ENCODE data around the gene MRGPRX4.

Gene MRGPRX4

DNA sequence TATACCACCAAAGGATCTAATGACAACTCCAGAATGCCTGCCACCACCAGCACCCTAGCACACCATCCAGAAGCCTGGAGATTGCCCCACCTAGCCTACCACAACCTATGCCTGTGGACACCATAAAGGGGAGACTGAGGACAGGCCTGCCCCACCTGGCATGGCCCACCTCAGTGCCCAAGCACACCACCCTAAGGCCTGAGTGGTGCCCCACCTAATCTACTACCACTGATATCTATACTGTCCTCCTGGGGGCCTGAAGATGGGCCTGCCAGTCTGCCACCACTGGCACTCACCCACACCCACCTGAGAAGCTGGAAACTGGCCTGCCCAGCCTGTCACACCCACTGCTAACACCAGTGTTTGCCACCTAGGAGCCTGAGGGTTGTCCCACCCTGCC, 32.1 kb downstream of the MRGPRX4 start:
- DNase-seq (ENCODE audit: low read depth), result no peak
- TF ChIP-seq, protein P1, sequence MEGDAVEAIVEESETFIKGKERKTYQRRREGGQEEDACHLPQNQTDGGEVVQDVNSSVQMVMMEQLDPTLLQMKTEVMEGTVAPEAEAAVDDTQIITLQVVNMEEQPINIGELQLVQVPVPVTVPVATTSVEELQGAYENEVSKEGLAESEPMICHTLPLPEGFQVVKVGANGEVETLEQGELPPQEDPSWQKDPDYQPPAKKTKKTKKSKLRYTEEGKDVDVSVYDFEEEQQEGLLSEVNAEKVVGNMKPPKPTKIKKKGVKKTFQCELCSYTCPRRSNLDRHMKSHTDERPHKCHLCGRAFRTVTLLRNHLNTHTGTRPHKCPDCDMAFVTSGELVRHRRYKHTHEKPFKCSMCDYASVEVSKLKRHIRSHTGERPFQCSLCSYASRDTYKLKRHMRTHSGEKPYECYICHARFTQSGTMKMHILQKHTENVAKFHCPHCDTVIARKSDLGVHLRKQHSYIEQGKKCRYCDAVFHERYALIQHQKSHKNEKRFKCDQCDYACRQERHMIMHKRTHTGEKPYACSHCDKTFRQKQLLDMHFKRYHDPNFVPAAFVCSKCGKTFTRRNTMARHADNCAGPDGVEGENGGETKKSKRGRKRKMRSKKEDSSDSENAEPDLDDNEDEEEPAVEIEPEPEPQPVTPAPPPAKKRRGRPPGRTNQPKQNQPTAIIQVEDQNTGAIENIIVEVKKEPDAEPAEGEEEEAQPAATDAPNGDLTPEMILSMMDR (conservative IDR thresholded peaks at IDR 0.05; ENCODE audit: control insufficient read depth, insufficient read depth, low read depth, low read length), result no peak
- H3K4me3 ChIP-seq (ENCODE audit: control insufficient read depth, low read depth, low read length), result no peak overlapping the region

DNA sequence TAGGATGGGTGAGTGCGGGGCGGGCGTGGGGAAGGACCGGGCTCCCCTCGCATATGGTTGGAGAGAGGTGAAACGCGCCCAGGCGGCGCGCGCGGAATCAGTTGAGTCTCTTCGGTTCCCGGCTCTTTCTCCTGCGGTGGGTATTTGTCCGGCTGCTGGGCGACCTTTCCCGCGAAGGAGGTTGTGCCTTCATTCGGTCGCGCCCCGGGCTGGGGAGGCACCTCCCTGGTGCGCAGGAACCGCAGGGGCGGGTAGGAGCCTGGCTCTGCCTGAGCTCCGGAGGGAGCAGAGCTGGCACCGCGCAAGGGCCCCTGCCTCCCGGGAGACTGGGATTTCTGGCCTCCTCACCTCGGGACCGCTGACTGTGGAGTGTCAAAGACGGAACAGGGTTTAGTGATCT, 36.4 kb downstream of the MRGPRX4 start:
- no peak overlapping the region for H3K4me3 ChIP-seq (ENCODE audit: control insufficient read depth, low read depth, low read length)
- DNase-seq (ENCODE audit: low read depth), result no peak
- TF ChIP-seq, protein P1 (conservative IDR thresholded peaks at IDR 0.05; ENCODE audit: control insufficient read depth, insufficient read depth, low read depth, low read length), result no peak

DNA sequence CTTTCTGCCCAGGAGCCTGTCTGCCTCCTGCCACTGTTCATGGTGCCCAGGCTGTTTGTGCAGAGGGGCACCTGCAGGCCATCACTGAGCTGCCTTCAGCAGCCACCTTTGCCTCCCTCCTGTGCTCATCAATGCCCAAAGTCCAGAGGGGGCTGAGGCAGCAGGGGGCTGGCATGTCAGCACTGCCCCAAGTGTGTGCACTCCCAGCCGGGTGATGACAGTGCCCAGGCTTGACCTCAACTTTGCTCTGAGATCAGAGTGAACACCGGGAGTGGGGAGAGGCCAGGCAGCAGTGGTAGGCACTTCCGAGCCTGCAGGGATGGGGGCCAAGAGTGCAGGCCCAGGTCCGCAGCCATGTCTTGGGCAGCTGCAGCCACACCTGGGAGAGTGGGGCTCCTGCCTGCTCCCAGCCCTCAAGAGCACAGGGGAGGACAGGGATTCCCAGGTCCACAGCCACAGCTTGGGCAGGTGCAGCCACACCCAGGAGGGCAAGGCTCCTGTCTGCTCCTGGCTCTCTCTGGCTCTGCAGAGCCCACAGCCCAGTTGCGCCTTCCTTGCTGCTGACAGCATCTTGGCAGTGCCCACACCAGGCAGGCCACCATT, 48.7 kb downstream of the MRGPRX4 start:
- TF ChIP-seq, protein P1 (conservative IDR thresholded peaks at IDR 0.05; ENCODE audit: control insufficient read depth, insufficient read depth, low read depth, low read length), result no peak
- no peak for DNase-seq (ENCODE audit: low read depth)
- H3K4me3 ChIP-seq (ENCODE audit: control insufficient read depth, low read depth, low read length), result no peak overlapping the region

DNA sequence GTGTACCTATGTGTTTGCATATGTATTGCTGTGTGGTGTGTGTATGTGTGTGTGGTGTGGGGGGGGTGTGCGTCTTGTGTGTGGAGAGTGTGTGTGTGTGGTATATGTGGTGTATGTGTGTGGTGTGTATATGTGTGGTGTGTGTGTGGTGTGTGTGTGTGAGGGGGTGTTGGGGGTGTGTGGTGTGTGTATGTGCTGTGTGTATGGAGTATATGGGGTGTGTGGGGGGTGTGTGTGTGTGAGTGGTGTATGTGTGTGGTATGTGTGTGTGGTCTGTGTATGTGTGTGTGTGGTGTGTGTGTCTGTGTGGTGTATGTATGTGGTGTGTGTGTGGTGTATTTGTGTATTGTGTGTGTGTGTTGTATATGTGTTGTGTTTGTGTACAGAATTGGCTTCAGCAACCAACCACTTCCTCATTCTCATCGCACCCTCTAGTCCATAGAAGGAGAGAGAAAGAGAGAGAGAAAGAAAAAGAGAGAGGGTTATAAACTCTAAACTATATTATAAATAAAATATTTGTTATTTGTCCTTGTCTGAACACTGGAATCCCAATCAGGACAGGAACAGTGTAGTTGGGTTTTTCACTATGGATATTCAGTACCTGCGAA, 50.3 kb downstream of the MRGPRX4 start:
- DNase-seq (ENCODE audit: low read depth), result no peak
- no peak overlapping the region for H3K4me3 ChIP-seq (ENCODE audit: control insufficient read depth, low read depth, low read length)
- TF ChIP-seq, protein P1 (conservative IDR thresholded peaks at IDR 0.05; ENCODE audit: control insufficient read depth, insufficient read depth, low read depth, low read length), result no peak

Data from fibroblast of mammary gland (primary cell).